HCT116 (cell line): ENCODE data around the gene HPCA.

Experiments
- ELF1 ChIP-seq: IDR thresholded peaks from 2 replicates; pipeline ENCODE4 v1.6.1; 2012; ENCODE audit warnings: low read depth, borderline replicate concordance
- EZH2 ChIP-seq: fragments of 200-600 bp; sonication (generic); IDR thresholded peaks from 2 replicates; pipeline ENCODE4 v1.6.1; 2017; ENCODE audit warnings: antibody characterized with exemption, mixed run types
- EZH2phosphoT487 ChIP-seq: fragments of 200-600 bp; IDR thresholded peaks from 2 replicates; pipeline ENCODE4 v1.6.1; 2018; ENCODE audit warnings: antibody characterized with exemption, borderline replicate concordance
- POLR2A ChIP-seq: IDR thresholded peaks from 2 replicates; pipeline ENCODE4 v1.7.0; 2011; ENCODE audit warnings: borderline replicate concordance; ENCODE audit not compliant: insufficient read depth, insufficient read length; ENCODE audit errors: extremely low read depth
- POLR2AphosphoS5 ChIP-seq: IDR thresholded peaks from 2 replicates; pipeline ENCODE4 v1.6.1; 2011; ENCODE audit warnings: mild to moderate bottlenecking, low read depth, low read length, moderate library complexity
- RAD21 ChIP-seq: IDR thresholded peaks from 2 replicates; pipeline ENCODE4 v1.6.1; 2012; ENCODE audit warnings: low read depth, mild to moderate bottlenecking
- TCF7L2 ChIP-seq: IDR thresholded peaks from 2 replicates; pipeline ENCODE4 v1.7.0; 2011; ENCODE audit warnings: borderline replicate concordance, inconsistent platforms; ENCODE audit not compliant: insufficient read depth, insufficient read length; ENCODE audit errors: extremely low read depth
- YY1 ChIP-seq: IDR thresholded peaks from 2 replicates; pipeline ENCODE4 v1.6.1; 2011; ENCODE audit warnings: low read length, low read depth, moderate library complexity, mild to moderate bottlenecking; ENCODE audit not compliant: insufficient replicate concordance; ENCODE audit errors: extremely low read depth
- ZFX ChIP-seq: fragments of 450-650 bp; IDR thresholded peaks from 2 replicates; pipeline ENCODE4 v1.6.1; 2017
- TF ChIP-seq, protein P1 (sequence below): IDR thresholded peaks from 2 replicates; pipeline ENCODE4 v1.6.1; 2012; ENCODE audit warnings: low read depth
- TF ChIP-seq, protein P2 (sequence below), 3 experiments: fragments of 200-600 bp in 1 of 3; sonication (generic) in 1 of 3; IDR thresholded peaks in 2 of 3; conservative IDR thresholded peaks in 1 of 3; 2 replicates each; pipeline ENCODE4 v1.5.1; 2012 to 2017; ENCODE audit warnings: low read depth in 2 of 3, low read length in 2 of 3, antibody characterized with exemption in 1 of 3, borderline replicate concordance in 1 of 3, control low read depth in 1 of 3, mild to moderate bottlenecking in 1 of 3, mixed read lengths in 1 of 3, mixed run types in 1 of 3, moderate library complexity in 1 of 3; ENCODE audit not compliant: insufficient read depth in 1 of 3
- TF ChIP-seq, protein P3 (sequence below): IDR thresholded peaks from 2 replicates; pipeline ENCODE4 v1.6.1; 2012
- TF ChIP-seq, protein P4 (sequence below): IDR thresholded peaks from 2 replicates; pipeline ENCODE4 v1.6.1; 2011; ENCODE audit warnings: mild to moderate bottlenecking, low read length, moderate library complexity; ENCODE audit not compliant: insufficient replicate concordance; ENCODE audit errors: extremely low read depth

DNA sequence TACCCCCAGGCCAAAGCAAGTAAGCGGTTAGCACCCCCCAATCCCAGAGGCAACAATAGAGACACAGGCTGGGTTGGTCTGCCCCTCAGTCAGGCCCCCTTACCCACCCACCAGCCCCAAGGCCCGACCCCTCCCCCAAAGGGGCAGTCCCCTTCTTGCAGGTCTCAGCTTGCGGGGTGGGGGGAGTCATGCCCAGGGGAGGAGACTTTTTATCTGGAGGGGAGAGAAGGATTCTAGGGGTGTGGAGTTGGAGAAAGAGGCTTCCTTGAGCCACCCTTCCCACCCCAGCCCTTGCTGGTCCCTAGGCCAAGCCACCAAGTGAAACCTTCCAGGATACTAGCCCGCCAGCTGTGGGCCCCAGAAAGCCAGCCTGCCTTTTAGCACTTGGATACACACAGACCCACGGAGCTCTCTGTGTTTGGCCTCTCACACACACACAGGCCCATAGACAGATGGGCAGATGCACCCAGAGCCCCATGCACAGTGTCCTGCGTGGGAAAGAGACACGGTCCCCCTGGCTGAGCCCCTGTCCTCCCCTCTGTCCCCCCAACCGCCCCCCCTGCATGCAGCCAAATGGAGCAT is 7.8 kb downstream of the HPCA start:
- TF ChIP-seq EZH2 (no peak), YY1 (no peak), POLR2A (no peak), POLR2AphosphoS5 (no peak), ELF1 (no peak), ZFX (no peak), RAD21 (no peak), EZH2phosphoT487 (no peak), TCF7L2 (no peak)
- TF ChIP-seq, protein P1, sequence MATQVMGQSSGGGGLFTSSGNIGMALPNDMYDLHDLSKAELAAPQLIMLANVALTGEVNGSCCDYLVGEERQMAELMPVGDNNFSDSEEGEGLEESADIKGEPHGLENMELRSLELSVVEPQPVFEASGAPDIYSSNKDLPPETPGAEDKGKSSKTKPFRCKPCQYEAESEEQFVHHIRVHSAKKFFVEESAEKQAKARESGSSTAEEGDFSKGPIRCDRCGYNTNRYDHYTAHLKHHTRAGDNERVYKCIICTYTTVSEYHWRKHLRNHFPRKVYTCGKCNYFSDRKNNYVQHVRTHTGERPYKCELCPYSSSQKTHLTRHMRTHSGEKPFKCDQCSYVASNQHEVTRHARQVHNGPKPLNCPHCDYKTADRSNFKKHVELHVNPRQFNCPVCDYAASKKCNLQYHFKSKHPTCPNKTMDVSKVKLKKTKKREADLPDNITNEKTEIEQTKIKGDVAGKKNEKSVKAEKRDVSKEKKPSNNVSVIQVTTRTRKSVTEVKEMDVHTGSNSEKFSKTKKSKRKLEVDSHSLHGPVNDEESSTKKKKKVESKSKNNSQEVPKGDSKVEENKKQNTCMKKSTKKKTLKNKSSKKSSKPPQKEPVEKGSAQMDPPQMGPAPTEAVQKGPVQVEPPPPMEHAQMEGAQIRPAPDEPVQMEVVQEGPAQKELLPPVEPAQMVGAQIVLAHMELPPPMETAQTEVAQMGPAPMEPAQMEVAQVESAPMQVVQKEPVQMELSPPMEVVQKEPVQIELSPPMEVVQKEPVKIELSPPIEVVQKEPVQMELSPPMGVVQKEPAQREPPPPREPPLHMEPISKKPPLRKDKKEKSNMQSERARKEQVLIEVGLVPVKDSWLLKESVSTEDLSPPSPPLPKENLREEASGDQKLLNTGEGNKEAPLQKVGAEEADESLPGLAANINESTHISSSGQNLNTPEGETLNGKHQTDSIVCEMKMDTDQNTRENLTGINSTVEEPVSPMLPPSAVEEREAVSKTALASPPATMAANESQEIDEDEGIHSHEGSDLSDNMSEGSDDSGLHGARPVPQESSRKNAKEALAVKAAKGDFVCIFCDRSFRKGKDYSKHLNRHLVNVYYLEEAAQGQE = no peak
- TF ChIP-seq, protein P2, sequence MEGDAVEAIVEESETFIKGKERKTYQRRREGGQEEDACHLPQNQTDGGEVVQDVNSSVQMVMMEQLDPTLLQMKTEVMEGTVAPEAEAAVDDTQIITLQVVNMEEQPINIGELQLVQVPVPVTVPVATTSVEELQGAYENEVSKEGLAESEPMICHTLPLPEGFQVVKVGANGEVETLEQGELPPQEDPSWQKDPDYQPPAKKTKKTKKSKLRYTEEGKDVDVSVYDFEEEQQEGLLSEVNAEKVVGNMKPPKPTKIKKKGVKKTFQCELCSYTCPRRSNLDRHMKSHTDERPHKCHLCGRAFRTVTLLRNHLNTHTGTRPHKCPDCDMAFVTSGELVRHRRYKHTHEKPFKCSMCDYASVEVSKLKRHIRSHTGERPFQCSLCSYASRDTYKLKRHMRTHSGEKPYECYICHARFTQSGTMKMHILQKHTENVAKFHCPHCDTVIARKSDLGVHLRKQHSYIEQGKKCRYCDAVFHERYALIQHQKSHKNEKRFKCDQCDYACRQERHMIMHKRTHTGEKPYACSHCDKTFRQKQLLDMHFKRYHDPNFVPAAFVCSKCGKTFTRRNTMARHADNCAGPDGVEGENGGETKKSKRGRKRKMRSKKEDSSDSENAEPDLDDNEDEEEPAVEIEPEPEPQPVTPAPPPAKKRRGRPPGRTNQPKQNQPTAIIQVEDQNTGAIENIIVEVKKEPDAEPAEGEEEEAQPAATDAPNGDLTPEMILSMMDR (IDR thresholded peaks at IDR 0.05 in 2 of 3, conservative IDR thresholded peaks at IDR 0.05 in 1 of 3; ENCODE audit: borderline replicate concordance in 1 of 3, insufficient read depth in 1 of 3, low read depth in 2 of 3, low read length in 2 of 3) = no peak
- TF ChIP-seq, protein P3, sequence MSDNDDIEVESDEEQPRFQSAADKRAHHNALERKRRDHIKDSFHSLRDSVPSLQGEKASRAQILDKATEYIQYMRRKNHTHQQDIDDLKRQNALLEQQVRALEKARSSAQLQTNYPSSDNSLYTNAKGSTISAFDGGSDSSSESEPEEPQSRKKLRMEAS = no peak
- TF ChIP-seq, protein P4, sequence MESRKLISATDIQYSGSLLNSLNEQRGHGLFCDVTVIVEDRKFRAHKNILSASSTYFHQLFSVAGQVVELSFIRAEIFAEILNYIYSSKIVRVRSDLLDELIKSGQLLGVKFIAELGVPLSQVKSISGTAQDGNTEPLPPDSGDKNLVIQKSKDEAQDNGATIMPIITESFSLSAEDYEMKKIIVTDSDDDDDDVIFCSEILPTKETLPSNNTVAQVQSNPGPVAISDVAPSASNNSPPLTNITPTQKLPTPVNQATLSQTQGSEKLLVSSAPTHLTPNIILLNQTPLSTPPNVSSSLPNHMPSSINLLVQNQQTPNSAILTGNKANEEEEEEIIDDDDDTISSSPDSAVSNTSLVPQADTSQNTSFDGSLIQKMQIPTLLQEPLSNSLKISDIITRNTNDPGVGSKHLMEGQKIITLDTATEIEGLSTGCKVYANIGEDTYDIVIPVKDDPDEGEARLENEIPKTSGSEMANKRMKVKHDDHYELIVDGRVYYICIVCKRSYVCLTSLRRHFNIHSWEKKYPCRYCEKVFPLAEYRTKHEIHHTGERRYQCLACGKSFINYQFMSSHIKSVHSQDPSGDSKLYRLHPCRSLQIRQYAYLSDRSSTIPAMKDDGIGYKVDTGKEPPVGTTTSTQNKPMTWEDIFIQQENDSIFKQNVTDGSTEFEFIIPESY = no peak
